OCI-LY1 (cell line): ENCODE results near the gene TGM1.

Experiments used
- EZH2 ChIP-seq: fragments of 200-600 bp; sonication (generic), shearing (Covaris generic); IDR thresholded peaks from 2 replicates; pipeline ENCODE4 v1.8.0; 2017; ENCODE audit warnings: borderline replicate concordance, mixed run types, mild to moderate bottlenecking, antibody characterized with exemption, low read length, moderate library complexity, mixed read lengths
- TF ChIP-seq, protein P1 (sequence below): fragments of 200-600 bp; sonication (generic), shearing (Covaris generic); IDR thresholded peaks from 2 replicates; pipeline ENCODE4 v1.5.1; 2017; ENCODE audit warnings: mild to moderate bottlenecking, antibody characterized with exemption, low read length, moderate library complexity, mixed read lengths

GRCh38 chr14:24269910-24270536 lies 7.0 kb upstream of the TGM1 start:
- TF ChIP-seq, protein P1, sequence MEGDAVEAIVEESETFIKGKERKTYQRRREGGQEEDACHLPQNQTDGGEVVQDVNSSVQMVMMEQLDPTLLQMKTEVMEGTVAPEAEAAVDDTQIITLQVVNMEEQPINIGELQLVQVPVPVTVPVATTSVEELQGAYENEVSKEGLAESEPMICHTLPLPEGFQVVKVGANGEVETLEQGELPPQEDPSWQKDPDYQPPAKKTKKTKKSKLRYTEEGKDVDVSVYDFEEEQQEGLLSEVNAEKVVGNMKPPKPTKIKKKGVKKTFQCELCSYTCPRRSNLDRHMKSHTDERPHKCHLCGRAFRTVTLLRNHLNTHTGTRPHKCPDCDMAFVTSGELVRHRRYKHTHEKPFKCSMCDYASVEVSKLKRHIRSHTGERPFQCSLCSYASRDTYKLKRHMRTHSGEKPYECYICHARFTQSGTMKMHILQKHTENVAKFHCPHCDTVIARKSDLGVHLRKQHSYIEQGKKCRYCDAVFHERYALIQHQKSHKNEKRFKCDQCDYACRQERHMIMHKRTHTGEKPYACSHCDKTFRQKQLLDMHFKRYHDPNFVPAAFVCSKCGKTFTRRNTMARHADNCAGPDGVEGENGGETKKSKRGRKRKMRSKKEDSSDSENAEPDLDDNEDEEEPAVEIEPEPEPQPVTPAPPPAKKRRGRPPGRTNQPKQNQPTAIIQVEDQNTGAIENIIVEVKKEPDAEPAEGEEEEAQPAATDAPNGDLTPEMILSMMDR = no peak
- TF ChIP-seq EZH2 = no peak
